ENCODE data around the gene CTNND2.

- TF ChIP-seq, protein P1, sequence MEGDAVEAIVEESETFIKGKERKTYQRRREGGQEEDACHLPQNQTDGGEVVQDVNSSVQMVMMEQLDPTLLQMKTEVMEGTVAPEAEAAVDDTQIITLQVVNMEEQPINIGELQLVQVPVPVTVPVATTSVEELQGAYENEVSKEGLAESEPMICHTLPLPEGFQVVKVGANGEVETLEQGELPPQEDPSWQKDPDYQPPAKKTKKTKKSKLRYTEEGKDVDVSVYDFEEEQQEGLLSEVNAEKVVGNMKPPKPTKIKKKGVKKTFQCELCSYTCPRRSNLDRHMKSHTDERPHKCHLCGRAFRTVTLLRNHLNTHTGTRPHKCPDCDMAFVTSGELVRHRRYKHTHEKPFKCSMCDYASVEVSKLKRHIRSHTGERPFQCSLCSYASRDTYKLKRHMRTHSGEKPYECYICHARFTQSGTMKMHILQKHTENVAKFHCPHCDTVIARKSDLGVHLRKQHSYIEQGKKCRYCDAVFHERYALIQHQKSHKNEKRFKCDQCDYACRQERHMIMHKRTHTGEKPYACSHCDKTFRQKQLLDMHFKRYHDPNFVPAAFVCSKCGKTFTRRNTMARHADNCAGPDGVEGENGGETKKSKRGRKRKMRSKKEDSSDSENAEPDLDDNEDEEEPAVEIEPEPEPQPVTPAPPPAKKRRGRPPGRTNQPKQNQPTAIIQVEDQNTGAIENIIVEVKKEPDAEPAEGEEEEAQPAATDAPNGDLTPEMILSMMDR (conservative IDR thresholded peaks at IDR 0.05; ENCODE audit: low read depth, low read length) = no peak
- no peak for TF ChIP-seq EZH2 (IDR thresholded peaks at IDR 0.05; ENCODE audit: borderline replicate concordance, low read depth, low read length, poor library complexity, severe bottlenecking)
Measured at GRCh38 chr5:11611011-11611410, 293.2 kb downstream of the CTNND2 start.

Measured in A673 (cell line).